Loucy (cell line): ENCODE measurements around the gene SIAH1.

Experiments used
- H2AFZ ChIP-seq: fragments of 200-600 bp; sonication (generic); 2 replicates; pipeline ENCODE4 v1.6.0; 2016; ENCODE audit warnings: antibody characterized with exemption, mild to moderate bottlenecking, low read length, moderate library complexity
- H3F3A ChIP-seq: fragments of 200-600 bp; 2 replicates; pipeline ENCODE4 v1.6.0; 2016; ENCODE audit warnings: antibody characterized with exemption, low read depth, mild to moderate bottlenecking
- H3K27me3 ChIP-seq: fragments of 200-600 bp; sonication (generic); 2 replicates; pipeline ENCODE4 v1.6.1; 2014; ENCODE audit warnings: low read length, mild to moderate bottlenecking; ENCODE audit not compliant: insufficient read depth, poor library complexity, severe bottlenecking
- H3K36me3 ChIP-seq: fragments of 200-600 bp; sonication (generic); 2 replicates; pipeline ENCODE4 v1.6.1; 2016; ENCODE audit warnings: low read length; ENCODE audit not compliant: insufficient read depth
- H3K4me1 ChIP-seq: fragments of 200-600 bp; sonication (generic); 2 replicates; pipeline ENCODE4 v1.5.1; 2014; ENCODE audit warnings: low read length, mild to moderate bottlenecking; ENCODE audit not compliant: insufficient read depth, poor library complexity, severe bottlenecking
- H3K4me2 ChIP-seq: fragments of 200-600 bp; sonication (generic); 2 replicates; pipeline ENCODE4 v1.6.0; 2014; ENCODE audit warnings: antibody characterized with exemption, low read length, low read depth, mild to moderate bottlenecking; ENCODE audit not compliant: poor library complexity, severe bottlenecking
- H3K4me3 ChIP-seq: fragments of 200-600 bp; sonication (generic); 2 replicates; pipeline ENCODE4 v1.5.1; 2014; ENCODE audit warnings: low read length, mild to moderate bottlenecking, mixed read lengths; ENCODE audit not compliant: poor library complexity, severe bottlenecking
- H3K79me2 ChIP-seq: fragments of 200-600 bp; sonication (generic); 2 replicates; pipeline ENCODE4 v1.6.1; 2014; ENCODE audit warnings: low read length; ENCODE audit not compliant: insufficient read depth
- H3K9ac ChIP-seq: fragments of 200-600 bp; sonication (generic); 2 replicates; pipeline ENCODE4 v1.6.0; 2014; ENCODE audit warnings: mild to moderate bottlenecking, low read depth, low read length, moderate library complexity; ENCODE audit not compliant: poor library complexity, severe bottlenecking
- H3K9me2 ChIP-seq: fragments of 200-600 bp; sonication (generic); replicated peaks from 2 replicates; pipeline ENCODE4 v1.6.1; 2016; ENCODE audit warnings: low read depth, low read length, mixed read lengths
- H3K9me3 ChIP-seq: fragments of 200-600 bp; sonication (generic); 2 replicates; pipeline ENCODE4 v1.6.1; 2014; ENCODE audit warnings: mild to moderate bottlenecking, antibody characterized with exemption, low read length, low read depth; ENCODE audit not compliant: insufficient read depth
- H4K20me1 ChIP-seq: fragments of 200-600 bp; sonication (generic); 2 replicates; pipeline ENCODE4 v1.6.0; 2014; ENCODE audit warnings: antibody characterized with exemption, low read length, mild to moderate bottlenecking; ENCODE audit not compliant: insufficient read depth, poor library complexity, severe bottlenecking
- EZH2phosphoT487 ChIP-seq: fragments of 200-600 bp; IDR thresholded peaks from 2 replicates; pipeline ENCODE4 v1.6.1; 2018; ENCODE audit warnings: antibody characterized with exemption, mild to moderate bottlenecking, moderate library complexity, borderline replicate concordance
- TF ChIP-seq, protein P1 (sequence below): fragments of 200-600 bp; sonication (generic); conservative IDR thresholded peaks from 2 replicates; pipeline ENCODE4 v1.5.1; 2014; ENCODE audit warnings: mild to moderate bottlenecking, antibody characterized with exemption, low read length

The SIAH1 gene

DNA sequence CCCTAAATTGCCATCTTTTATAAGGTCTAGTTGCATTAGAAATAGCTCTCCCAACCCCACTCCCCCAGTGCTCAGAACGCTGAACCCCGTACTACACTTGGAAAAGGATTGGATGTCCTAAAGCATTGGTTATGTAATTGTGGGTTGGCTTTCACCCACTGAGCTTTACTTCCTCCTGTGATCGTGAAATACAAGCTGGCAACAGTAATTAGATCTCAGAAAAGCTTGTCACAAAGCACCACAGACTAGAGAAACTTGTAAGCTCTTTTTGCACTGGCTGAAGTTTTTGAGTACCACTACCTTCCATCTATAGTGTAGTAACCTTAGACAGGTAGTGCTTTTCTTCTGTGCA, 54.4 kb downstream of the SIAH1 start:
- Histone ChIP-seq H3K9me3 (no peaks in the 10 kb centered on the region), H3K4me3 (no peak overlapping the region), H4K20me1 (no peaks in the 10 kb centered on the region), H3K4me1 (no peaks in the 10 kb centered on the region), H3K9me2 (no peaks in the 10 kb centered on the region), H2AFZ (no peak overlapping the region), H3K27me3 (no peaks in the 10 kb centered on the region), H3K36me3 (peaks cover 21% of the 10 kb centered on the region; the same call in 1 of the 2 replicates), H3K4me2 (no peak overlapping the region), H3F3A (no peaks in the 10 kb centered on the region), H3K79me2 (no peaks in the 10 kb centered on the region), H3K9ac (no peak overlapping the region)
- no peak for TF ChIP-seq EZH2phosphoT487
- TF ChIP-seq, protein P1, sequence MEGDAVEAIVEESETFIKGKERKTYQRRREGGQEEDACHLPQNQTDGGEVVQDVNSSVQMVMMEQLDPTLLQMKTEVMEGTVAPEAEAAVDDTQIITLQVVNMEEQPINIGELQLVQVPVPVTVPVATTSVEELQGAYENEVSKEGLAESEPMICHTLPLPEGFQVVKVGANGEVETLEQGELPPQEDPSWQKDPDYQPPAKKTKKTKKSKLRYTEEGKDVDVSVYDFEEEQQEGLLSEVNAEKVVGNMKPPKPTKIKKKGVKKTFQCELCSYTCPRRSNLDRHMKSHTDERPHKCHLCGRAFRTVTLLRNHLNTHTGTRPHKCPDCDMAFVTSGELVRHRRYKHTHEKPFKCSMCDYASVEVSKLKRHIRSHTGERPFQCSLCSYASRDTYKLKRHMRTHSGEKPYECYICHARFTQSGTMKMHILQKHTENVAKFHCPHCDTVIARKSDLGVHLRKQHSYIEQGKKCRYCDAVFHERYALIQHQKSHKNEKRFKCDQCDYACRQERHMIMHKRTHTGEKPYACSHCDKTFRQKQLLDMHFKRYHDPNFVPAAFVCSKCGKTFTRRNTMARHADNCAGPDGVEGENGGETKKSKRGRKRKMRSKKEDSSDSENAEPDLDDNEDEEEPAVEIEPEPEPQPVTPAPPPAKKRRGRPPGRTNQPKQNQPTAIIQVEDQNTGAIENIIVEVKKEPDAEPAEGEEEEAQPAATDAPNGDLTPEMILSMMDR: no peak

DNA sequence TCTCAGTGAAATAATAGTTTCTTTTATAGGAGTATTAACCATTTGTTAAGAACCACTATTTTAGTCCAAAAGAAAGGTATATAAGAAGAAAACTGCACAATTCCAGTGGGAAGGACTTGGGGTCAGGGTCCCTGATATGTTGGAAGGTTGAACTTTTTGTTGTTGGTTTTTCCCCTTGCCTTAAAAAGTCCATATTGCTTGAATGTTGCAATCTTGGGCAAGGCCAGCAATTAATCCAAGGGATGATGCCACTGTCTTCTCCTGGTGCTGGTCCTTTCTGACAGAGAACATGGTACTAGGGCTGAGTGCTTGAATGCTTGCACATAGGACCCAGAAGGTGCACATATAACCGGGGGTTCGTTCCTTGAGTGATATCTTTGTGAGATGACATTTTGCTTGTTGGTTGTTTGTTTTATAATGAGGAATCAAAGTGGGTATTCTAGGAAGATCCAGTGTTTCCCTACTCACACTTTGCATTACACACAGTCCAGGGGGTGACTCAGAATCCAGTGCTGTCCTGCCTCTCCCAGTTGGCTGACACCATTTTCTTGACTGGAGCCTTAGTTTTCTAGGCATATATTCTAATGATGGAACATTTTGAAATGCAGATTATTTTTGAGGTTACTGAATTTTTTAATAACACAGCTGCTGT, 54.9 kb downstream of the SIAH1 start:
- Histone ChIP-seq H3K4me3 (no peak overlapping the region), H4K20me1 (no peaks in the 10 kb centered on the region), H3K79me2 (no peaks in the 10 kb centered on the region), H3K9me3 (no peaks in the 10 kb centered on the region), H3K4me1 (no peaks in the 10 kb centered on the region), H3K36me3 (peaks cover 19% of the 10 kb centered on the region; the same call in 1 of the 2 replicates), H2AFZ (no peak overlapping the region), H3K27me3 (no peaks in the 10 kb centered on the region), H3K9me2 (no peaks in the 10 kb centered on the region), H3K4me2 (no peak overlapping the region), H3F3A (no peaks in the 10 kb centered on the region), H3K9ac (no peak overlapping the region)
- TF ChIP-seq EZH2phosphoT487: no peak
- TF ChIP-seq, protein P1: no peak

DNA sequence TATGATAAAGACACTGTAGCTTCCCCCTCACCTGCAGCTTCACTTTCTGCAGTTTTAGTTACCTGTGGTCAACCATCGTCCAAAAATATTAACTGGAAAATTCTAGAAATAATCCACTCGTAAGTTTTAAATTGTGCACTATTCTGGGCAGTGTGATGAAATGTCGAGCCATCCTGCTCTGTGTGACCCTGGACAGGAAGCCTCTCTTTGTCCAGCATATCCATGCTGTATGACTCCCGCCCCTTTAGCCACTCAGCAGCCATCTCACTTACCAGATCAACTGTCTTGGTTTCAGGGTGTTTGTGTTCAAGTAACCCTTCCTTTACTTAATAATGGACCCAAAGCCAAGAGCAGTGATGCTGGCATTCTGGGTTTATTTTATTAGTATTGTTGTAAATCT, 56.1 kb downstream of the SIAH1 start:
- Histone ChIP-seq H3K9me3 (no peaks in the 10 kb centered on the region), H3K9ac (no peak overlapping the region), H2AFZ (no peak overlapping the region), H3F3A (no peaks in the 10 kb centered on the region), H3K36me3 (peaks cover 11% of the 10 kb centered on the region; the same call in 1 of the 2 replicates), H3K9me2 (no peaks in the 10 kb centered on the region), H3K4me3 (no peak overlapping the region), H4K20me1 (no peaks in the 10 kb centered on the region), H3K79me2 (no peaks in the 10 kb centered on the region), H3K4me1 (no peaks in the 10 kb centered on the region), H3K27me3 (no peaks in the 10 kb centered on the region), H3K4me2 (no peak overlapping the region)
- TF ChIP-seq EZH2phosphoT487: no peak

DNA sequence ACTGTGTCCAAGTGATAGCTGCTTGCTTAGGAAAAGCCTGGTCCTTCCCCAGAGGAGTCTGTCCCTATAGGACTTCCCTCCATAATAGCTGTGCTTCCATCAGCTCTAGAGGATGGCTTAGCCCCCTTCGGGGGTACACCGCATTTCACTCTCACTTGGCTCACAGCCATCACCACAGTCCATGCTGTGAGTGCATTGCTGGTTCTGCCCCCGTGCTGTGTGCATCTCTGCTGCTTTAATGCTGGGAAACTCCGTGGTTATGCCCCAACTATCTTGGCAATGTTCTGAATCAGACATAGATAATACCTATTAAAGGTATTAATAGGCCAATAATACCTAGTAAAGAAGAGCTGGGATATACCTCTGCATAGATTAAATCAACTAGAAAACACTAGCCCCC, 58.3 kb downstream of the SIAH1 start:
- no peak overlapping the region for H2AFZ ChIP-seq
- H3K4me3 ChIP-seq: no peak overlapping the region
- H3K9me2 ChIP-seq: no peaks in the 10 kb centered on the region
- no peaks in the 10 kb centered on the region for H3F3A ChIP-seq
- H3K4me1 ChIP-seq: no peaks in the 10 kb centered on the region
- peaks cover 9% of the 10 kb centered on the region; the same call in 1 of the 2 replicates for H3K36me3 ChIP-seq
- no peak for TF ChIP-seq EZH2phosphoT487
- TF ChIP-seq, protein P1: no peak
- no peaks in the 10 kb centered on the region for H4K20me1 ChIP-seq
- H3K27me3 ChIP-seq: no peaks in the 10 kb centered on the region
- no peak overlapping the region for H3K4me2 ChIP-seq
- H3K9ac ChIP-seq: no peak overlapping the region
- H3K9me3 ChIP-seq: no peaks in the 10 kb centered on the region
- no peaks in the 10 kb centered on the region for H3K79me2 ChIP-seq
